NAMALWA (cell line): Measurements from ENCODE around the gene GPANK1.

Source experiments
- DNase-seq: peaks from one replicate; pipeline ENCODE4 v3.0.0-alpha.2; 2015; ENCODE audit warnings: low spot score

The GPANK1 gene

GRCh38 chr6:31639449-31639861, 25.3 kb downstream of the GPANK1 start:
- DNase-seq, result no peak

- no peak for DNase-seq
Measured at GRCh38 chr6:31639043-31639442, 25.8 kb downstream of the GPANK1 start.

- DNase-seq, result no peak
Measured at GRCh38 chr6:31636698-31637596, 27.9 kb downstream of the GPANK1 start.

GRCh38 chr6:31634969-31635575, 29.7 kb downstream of the GPANK1 start:
- no peak for DNase-seq

- no peak for DNase-seq
Measured at GRCh38 chr6:31634131-31634530, 30.7 kb downstream of the GPANK1 start.

- no peak for DNase-seq
Measured at GRCh38 chr6:31633447-31633846, 31.4 kb downstream of the GPANK1 start.

- no peak for DNase-seq
Measured at GRCh38 chr6:31632279-31632946, 32.4 kb downstream of the GPANK1 start.

GRCh38 chr6:31631681-31632278, 33.0 kb downstream of the GPANK1 start:
- no peak for DNase-seq

GRCh38 chr6:31631209-31631608, 33.6 kb downstream of the GPANK1 start:
- no peak for DNase-seq

- no peak for DNase-seq
Measured at GRCh38 chr6:31630177-31630934, 34.4 kb downstream of the GPANK1 start.

- DNase-seq, result no peak
Measured at GRCh38 chr6:31629014-31629413, 35.8 kb downstream of the GPANK1 start.

- no peak for DNase-seq
Measured at GRCh38 chr6:31627690-31628287, 37.0 kb downstream of the GPANK1 start.

- no peak for DNase-seq
Measured at GRCh38 chr6:31626952-31627351, 37.8 kb downstream of the GPANK1 start.

GRCh38 chr6:31624070-31624469, 40.7 kb downstream of the GPANK1 start:
- no peak for DNase-seq

GRCh38 chr6:31622684-31623091, 42.1 kb downstream of the GPANK1 start:
- DNase-seq, result no peak

GRCh38 chr6:31621991-31622390, 42.8 kb downstream of the GPANK1 start:
- no peak for DNase-seq

GRCh38 chr6:31621320-31621939, 43.4 kb downstream of the GPANK1 start:
- no peak for DNase-seq

GRCh38 chr6:31620586-31621319, 44.0 kb downstream of the GPANK1 start, which contains the start of gene PRRC2A:
Gene PRRC2A, plus strand, starts transcription at chr6:31620715. Its CDS starts 2,075 bp downstream, at chr6:31622790.
- DNase-seq, result peak; percentile 99

GRCh38 chr6:31619805-31620585, 44.8 kb downstream of the GPANK1 start:
- peak; percentile 98 for DNase-seq
